Gastrocnemius medialis (tissue), 4 donors: ENCODE results near the gene MKLN1. TPM values are rescaled to one million over a fixed set of nuclear protein-coding genes. Genes with fewer than 3 reads are reported as not detected.
"Not testable (repeated sequence)": the region's sequence is repeated elsewhere in the genome, so short reads cannot be mapped to it uniquely, and the experiment has no call there.

ENCODE experiments used
- ATAC-seq, 2 donors: fragments of 150-250 bp; one replicate each; pipeline ENCODE4 v1.9.1; 2016
- DNase-seq, 2 donors: peaks; one replicate each; pipeline ENCODE4 v3.0.0-alpha.2; 2019
- H3K27ac ChIP-seq, 4 donors: fragments of 200-600 bp; sonication (generic); 1 replicate in 1 of 4; 2 replicates in 3 of 4; pipeline ENCODE4 v1.5.1; 2016 to 2018; ENCODE audit warnings: mild to moderate bottlenecking in 2 of 4, moderate library complexity in 1 of 4
- H3K27me3 ChIP-seq, 3 donors: fragments of 200-600 bp; sonication (generic) in 2 of 3; 1 replicate in 1 of 3; 2 replicates in 2 of 3; pipeline versions ENCODE4 v1.5.1 to v1.6.0; 2016 to 2019; ENCODE audit warnings: mild to moderate bottlenecking in 1 of 3, moderate library complexity in 1 of 3
- H3K36me3 ChIP-seq, 2 donors: fragments of 200-600 bp; sonication (generic) in 1 of 2; one replicate each; pipeline ENCODE4 v1.5.1; 2017 to 2018
- H3K4me1 ChIP-seq, 2 donors: fragments of 200-600 bp; sonication (generic) in 1 of 2; one replicate each; pipeline ENCODE4 v1.5.1; 2016 to 2017; ENCODE audit warnings: mild to moderate bottlenecking in 2 of 2
- H3K4me3 ChIP-seq, 4 donors: fragments of 200-600 bp; sonication (generic) in 3 of 4; 1 replicate in 1 of 4; 2 replicates in 3 of 4; pipeline ENCODE4 v1.5.1; 2016 to 2019; ENCODE audit warnings: mild to moderate bottlenecking in 2 of 4
- H3K9me3 ChIP-seq, 3 donors: fragments of 200-600 bp; sonication (generic) in 2 of 3; 1 replicate in 1 of 3; 2 replicates in 2 of 3; pipeline ENCODE4 v1.5.1; 2016 to 2019
- CTCF ChIP-seq, 5 experiments: fragments of 450-650 bp in 3 of 5; fragments of 200-600 bp in 2 of 5; sonication (generic) in 2 of 5; IDR thresholded peaks in 4 of 5; conservative IDR thresholded peaks in 1 of 5; 1 replicate in 4 of 5; 2 replicates in 1 of 5; pipeline ENCODE4 v1.5.1; 2016 to 2019; ENCODE audit warnings: antibody characterized with exemption in 5 of 5, mild to moderate bottlenecking in 3 of 5, moderate library complexity in 3 of 5
- POLR2A ChIP-seq, 2 donors: fragments of 450-650 bp; IDR thresholded peaks; one replicate each; pipeline ENCODE4 v1.6.1; 2017; ENCODE audit warnings: antibody characterized with exemption in 2 of 2, mild to moderate bottlenecking in 2 of 2, moderate library complexity in 2 of 2
- in situ Hi-C, 4 donors: fragments of 200-750 bp; cut with MboI; loops; one replicate each; pipeline versions ENCODE4 v1.15.0 to v1.8.0; 2017; ENCODE audit warnings: low sequenced_read_pairs in 4 of 4
- intact Hi-C: fragments of 100-400 bp; cut with DNase I; formaldehyde crosslinking; loops from one replicate; pipeline ENCODE4 v1.15.1; 2023; ENCODE audit warnings: low total_unique reads
- total RNA-seq, 4 donors: library from RNA; depleted of rRNA; stranded (reverse); fragments of >200 nt; gene quantifications; one replicate each; pipeline versions ENCODE4 v1.1.0 to v1.2.3, GENCODE V29; 2016

MKLN1 gene
- total RNA-seq, 4 donors from 2014 or later = 29.1 to 81.1 (median 48.9) TPM

- Histone ChIP-seq H3K4me3 (no peak overlapping the region), H3K4me1 (no peaks in the 10 kb centered on the region)
These were observed 128.7 kb downstream of the MKLN1 start for GRCh38 chr7:131456338-131456737.

GRCh38 chr7:131459256-131459655, 131.6 kb downstream of the MKLN1 start:
- H3K9me3 ChIP-seq = no peaks in the 10 kb centered on the region
- no peak overlapping the region for H3K4me3 ChIP-seq
- H3K36me3 ChIP-seq = peaks cover 0 to 16% of the 10 kb centered on the region in 2 donors
- in situ Hi-C loops (no loop called here), intact Hi-C loops (no loop called here)
- H3K27me3 ChIP-seq = no peaks in the 10 kb centered on the region
- TF ChIP-seq CTCF (IDR thresholded peaks at IDR 0.05 in 4 of 5, conservative IDR thresholded peaks at IDR 0.05 in 1 of 5) (no peak), POLR2A (IDR thresholded peaks at IDR 0.05) (no peak)
- DNase-seq (no peak), ATAC-seq (no peak)
- no peak overlapping the region for H3K27ac ChIP-seq
- H3K4me1 ChIP-seq = no peaks in the 10 kb centered on the region

More at GRCh38 chr7:131456338-131456737, 128.7 kb downstream of the MKLN1 start:
- Histone ChIP-seq H3K27me3 (no peaks in the 10 kb centered on the region), H3K36me3 (peaks cover 0 to 6% of the 10 kb centered on the region in 2 donors), H3K27ac (no peak overlapping the region), H3K9me3 (no peaks in the 10 kb centered on the region)
- ATAC-seq = no peak
- intact Hi-C loops = no loop called here
- in situ Hi-C loops = no loop called here
- DNase-seq = no peak
- TF ChIP-seq POLR2A (IDR thresholded peaks at IDR 0.05) = no peak
- TF ChIP-seq CTCF (IDR thresholded peaks at IDR 0.05 in 4 of 5, conservative IDR thresholded peaks at IDR 0.05 in 1 of 5) = no peak

GRCh38 chr7:131462059-131462458, 134.4 kb downstream of the MKLN1 start:
- no peak overlapping the region for H3K27ac ChIP-seq
- peaks cover 0 to 43% of the 10 kb centered on the region in 2 donors for H3K36me3 ChIP-seq
- H3K4me1 ChIP-seq = no peaks in the 10 kb centered on the region
- DNase-seq (no peak), ATAC-seq (no peak)
- intact Hi-C loops = no loop called here
- H3K27me3 ChIP-seq = no peaks in the 10 kb centered on the region
- H3K4me3 ChIP-seq = no peak overlapping the region
- in situ Hi-C loops = no loop called here
- no peaks in the 10 kb centered on the region for H3K9me3 ChIP-seq
- TF ChIP-seq CTCF (IDR thresholded peaks at IDR 0.05 in 4 of 5, conservative IDR thresholded peaks at IDR 0.05 in 1 of 5) (no peak), POLR2A (IDR thresholded peaks at IDR 0.05) (no peak)

- intact Hi-C loops, H3K27me3 ChIP-seq: not testable (repeated sequence)
- peaks cover 0 to 50% of the 10 kb centered on the region in 2 donors for H3K36me3 ChIP-seq
These were observed 135.0 kb downstream of the MKLN1 start for GRCh38 chr7:131462715-131463114.

GRCh38 chr7:131466735-131467365, 139.2 kb downstream of the MKLN1 start:
- intact Hi-C loops (no loop called here), in situ Hi-C loops (no loop called here)
- no peaks in the 10 kb centered on the region for H3K27me3 ChIP-seq
- no peak overlapping the region for H3K27ac ChIP-seq
- no peaks in the 10 kb centered on the region for H3K9me3 ChIP-seq
- peaks cover 0 to 73% of the 10 kb centered on the region in 2 donors for H3K36me3 ChIP-seq
- DNase-seq (no peak), ATAC-seq (no peak)
- TF ChIP-seq POLR2A (IDR thresholded peaks at IDR 0.05) (no peak), CTCF (IDR thresholded peaks at IDR 0.05 in 4 of 5, conservative IDR thresholded peaks at IDR 0.05 in 1 of 5) (no peak)
- no peak overlapping the region for H3K4me3 ChIP-seq
- H3K4me1 ChIP-seq = peaks cover 18 to 34% of the 10 kb centered on the region in 2 donors

More at GRCh38 chr7:131462715-131463114, 135.0 kb downstream of the MKLN1 start:
- in situ Hi-C loops, DNase-seq, ATAC-seq, H3K27ac ChIP-seq, H3K4me3 ChIP-seq, H3K4me1 ChIP-seq, H3K9me3 ChIP-seq: not testable (repeated sequence)
